ENCODE results near the gene PARD6B. TPM values are rescaled to one million over a fixed set of nuclear protein-coding genes. Genes with fewer than 3 reads are reported as not detected.
"Not testable (repeated sequence)": the region's sequence is repeated elsewhere in the genome, so short reads cannot be mapped to it uniquely, and the experiment has no call there.

Gene PARD6B
- total RNA-seq, 1 donor from 2014 or later = 4.0 TPM

- no peak for TF ChIP-seq CTCF (IDR thresholded peaks at IDR 0.05; ENCODE audit: partially characterized antibody, unreplicated experiment)
- DNase-seq = no peak
- no peak overlapping the region for H3K4me3 Mint-ChIP-seq (ENCODE audit: unreplicated experiment)
- H3K36me3 Mint-ChIP-seq (ENCODE audit: unreplicated experiment) = no peaks in the 10 kb centered on the region
- H3K4me1 Mint-ChIP-seq (ENCODE audit: low read depth, unreplicated experiment) = no peaks in the 10 kb centered on the region
- H3K27ac Mint-ChIP-seq (ENCODE audit: unreplicated experiment) = no peak overlapping the region
- peaks cover 4% of the 10 kb centered on the region for H3K27me3 Mint-ChIP-seq (ENCODE audit: unreplicated experiment)
- no peaks in the 10 kb centered on the region for H3K9me3 Mint-ChIP-seq (ENCODE audit: unreplicated experiment)
These were observed 43.1 kb downstream of the PARD6B start for GRCh38 chr20:50774515-50774914.

- no peaks in the 10 kb centered on the region for H3K9me3 Mint-ChIP-seq (ENCODE audit: unreplicated experiment)
- H3K4me3 Mint-ChIP-seq (ENCODE audit: unreplicated experiment) = no peak overlapping the region
- H3K36me3 Mint-ChIP-seq (ENCODE audit: unreplicated experiment) = no peaks in the 10 kb centered on the region
- no peak for DNase-seq
- TF ChIP-seq CTCF (IDR thresholded peaks at IDR 0.05; ENCODE audit: partially characterized antibody, unreplicated experiment) = no peak
- no peaks in the 10 kb centered on the region for H3K27me3 Mint-ChIP-seq (ENCODE audit: unreplicated experiment)
- no peak overlapping the region for H3K27ac Mint-ChIP-seq (ENCODE audit: unreplicated experiment)
- no peaks in the 10 kb centered on the region for H3K4me1 Mint-ChIP-seq (ENCODE audit: low read depth, unreplicated experiment)
These were observed 44.9 kb downstream of the PARD6B start for GRCh38 chr20:50776122-50776817.

- Mint-ChIP-seq H3K36me3 (ENCODE audit: unreplicated experiment) (no peaks in the 10 kb centered on the region), H3K4me3 (ENCODE audit: unreplicated experiment) (no peak overlapping the region), H3K4me1 (ENCODE audit: low read depth, unreplicated experiment) (no peaks in the 10 kb centered on the region), H3K27ac (ENCODE audit: unreplicated experiment) (no peak overlapping the region), H3K9me3 (ENCODE audit: unreplicated experiment) (no peaks in the 10 kb centered on the region), H3K27me3 (ENCODE audit: unreplicated experiment) (no peaks in the 10 kb centered on the region)
- DNase-seq = no peak
- no peak for TF ChIP-seq CTCF (IDR thresholded peaks at IDR 0.05; ENCODE audit: partially characterized antibody, unreplicated experiment)
These were observed 46.0 kb downstream of the PARD6B start for GRCh38 chr20:50777373-50777772.

GRCh38 chr20:50778994-50779393 is 47.6 kb downstream of the PARD6B start:
- not testable (repeated sequence) for H3K36me3 Mint-ChIP-seq (ENCODE audit: unreplicated experiment); H3K27me3 Mint-ChIP-seq (ENCODE audit: unreplicated experiment); H3K4me1 Mint-ChIP-seq (ENCODE audit: low read depth, unreplicated experiment); H3K9me3 Mint-ChIP-seq (ENCODE audit: unreplicated experiment); H3K27ac Mint-ChIP-seq (ENCODE audit: unreplicated experiment); H3K4me3 Mint-ChIP-seq (ENCODE audit: unreplicated experiment); DNase-seq

GRCh38 chr20:50783390-50783789 is 52.0 kb downstream of the PARD6B start:
- Mint-ChIP-seq H3K9me3 (ENCODE audit: unreplicated experiment) (peaks cover 2% of the 10 kb centered on the region), H3K27ac (ENCODE audit: unreplicated experiment) (no peak overlapping the region), H3K36me3 (ENCODE audit: unreplicated experiment) (no peaks in the 10 kb centered on the region), H3K27me3 (ENCODE audit: unreplicated experiment) (no peaks in the 10 kb centered on the region), H3K4me1 (ENCODE audit: low read depth, unreplicated experiment) (no peaks in the 10 kb centered on the region), H3K4me3 (ENCODE audit: unreplicated experiment) (no peak overlapping the region)
- DNase-seq = no peak
- TF ChIP-seq CTCF (IDR thresholded peaks at IDR 0.05; ENCODE audit: partially characterized antibody, unreplicated experiment) = no peak
